Uterus (tissue), 2 donors: ENCODE data around the gene NPFFR1.

Source experiments
- CTCF ChIP-seq, 4 experiments: fragments of 200-600 bp in 2 of 4; fragments of 450-650 bp in 2 of 4; sonication (generic) in 2 of 4; IDR thresholded peaks; one replicate each; pipeline ENCODE4 v1.5.1; 2016 to 2019; ENCODE audit warnings: antibody characterized with exemption in 4 of 4, mild to moderate bottlenecking in 2 of 4, moderate library complexity in 1 of 4
- POLR2A ChIP-seq, 2 donors: fragments of 450-650 bp; IDR thresholded peaks; one replicate each; pipeline ENCODE4 v1.6.1; 2016; ENCODE audit warnings: antibody characterized with exemption in 2 of 2, mild to moderate bottlenecking in 1 of 2, moderate library complexity in 1 of 2

- no peak for TF ChIP-seq CTCF (IDR thresholded peaks at IDR 0.05)
- TF ChIP-seq POLR2A (IDR thresholded peaks at IDR 0.05): no peak
These were observed 27.9 kb upstream of the NPFFR1 start for GRCh38 chr10:70311698-70312097.
